Caco-2 (cell line): ENCODE data around the gene MUC13. TPM values are rescaled to one million over a fixed set of nuclear protein-coding genes. Genes with fewer than 3 reads are reported as not detected.

Experiments
- BruUV-seq: library from RNA; stranded (reverse); fragments of 400-500 nt; replicated peaks from 2 replicates; lab custom pipeline; 2021; lab: Mats Ljungman, UMichigan
- CTCF ChIA-PET: fragments of 300-600 bp; sonication (Branson Sonifier 250); formaldehyde crosslinking; loops from one replicate; lab custom pipeline; 2022; ENCODE audit warnings: antibody characterized with exemption; lab: Charles Lee
- POLR2A ChIA-PET: fragments of 300-600 bp; sonication (Branson Sonifier 250); formaldehyde crosslinking; loops from one replicate; lab custom pipeline; 2022; ENCODE audit warnings: antibody characterized with exemption; lab: Charles Lee
- DNase-seq, 2 experiments: peaks; one replicate each; pipeline versions ENCODE4 v3.0.0 to v3.0.0-alpha.2; 2020 to 2022
- H3K27me3 ChIP-seq: replicated peaks from 2 replicates; pipeline ENCODE4 v1.6.0; 2011; ENCODE audit warnings: low read length; ENCODE audit not compliant: control insufficient read depth, insufficient read depth
- H3K36me3 ChIP-seq: 2 replicates; pipeline ENCODE4 v1.5.1; 2011; ENCODE audit warnings: low read length; ENCODE audit not compliant: control insufficient read depth, insufficient read depth
- H3K4me1 ChIP-seq: fragments of 250-450 bp; sonication (Bioruptor Pico); 2 replicates; pipeline ENCODE4 v1.5.1; 2020; ENCODE audit warnings: mild to moderate bottlenecking
- H3K4me3 ChIP-seq: 2 replicates; pipeline ENCODE4 v1.5.1; 2011; ENCODE audit warnings: low read depth, mild to moderate bottlenecking, control low read depth, low read length
- H3K9me3 ChIP-seq: fragments of 250-450 bp; sonication (Bioruptor Pico); 2 replicates; pipeline ENCODE4 v1.5.1; 2020; ENCODE audit warnings: mild to moderate bottlenecking, moderate library complexity
- H3K27ac Mint-ChIP-seq: one replicate; pipeline ENCODE4 v1.8.0; 2022; ENCODE audit warnings: mixed read lengths; ENCODE audit not compliant: unreplicated experiment
- H3K27me3 Mint-ChIP-seq: one replicate; pipeline ENCODE4 v1.8.0; 2022; ENCODE audit warnings: mixed read lengths; ENCODE audit not compliant: insufficient read depth, unreplicated experiment
- H3K36me3 Mint-ChIP-seq: one replicate; pipeline ENCODE4 v1.8.0; 2022; ENCODE audit warnings: mild to moderate bottlenecking, mixed read lengths; ENCODE audit not compliant: insufficient read depth, unreplicated experiment
- H3K4me1 Mint-ChIP-seq: one replicate; pipeline ENCODE4 v1.8.0; 2022; ENCODE audit warnings: low read depth, mixed read lengths; ENCODE audit not compliant: unreplicated experiment
- H3K4me3 Mint-ChIP-seq: one replicate; pipeline ENCODE4 v1.8.0; 2022; ENCODE audit warnings: mild to moderate bottlenecking, moderate library complexity, mixed read lengths; ENCODE audit not compliant: unreplicated experiment
- H3K9me3 Mint-ChIP-seq: one replicate; pipeline ENCODE4 v1.8.0; 2022; ENCODE audit warnings: mixed read lengths; ENCODE audit not compliant: unreplicated experiment
- CTCF ChIP-seq, 2 experiments: fragments of 200-600 bp in 1 of 2; IDR thresholded peaks; 1 replicate in 1 of 2; 2 replicates in 1 of 2; pipeline versions ENCODE4 v1.5.1 to v1.8.0; 2011 to 2022; ENCODE audit warnings: antibody characterized with exemption in 1 of 2, control low read depth in 1 of 2, inconsistent platforms in 1 of 2, low read depth in 1 of 2, low read length in 1 of 2, mild to moderate bottlenecking in 1 of 2, moderate library complexity in 1 of 2; ENCODE audit not compliant: insufficient read depth in 1 of 2, severe bottlenecking in 1 of 2, unreplicated experiment in 1 of 2
- intact Hi-C: fragments of 100-400 bp; cut with micrococcal nuclease; formaldehyde crosslinking; loops from one replicate; pipeline ENCODE4 v1.10.0; 2022; ENCODE audit not compliant: unreplicated experiment
- total RNA-seq: library from RNA; stranded (reverse); gene quantifications from 2 replicates; pipeline ENCODE4 v1.2.3, GENCODE V29; 2022

MUC13 gene
- total RNA-seq, 1 experiment from 2014 or later, result 3.5 TPM

GRCh38 chr3:124952282-124952855, 17.8 kb upstream of the MUC13 start:
- no peak for DNase-seq
- no peak for TF ChIP-seq CTCF (IDR thresholded peaks at IDR 0.05; ENCODE audit: insufficient read depth in 1 of 2, low read depth in 1 of 2, low read length in 1 of 2, severe bottlenecking in 1 of 2, unreplicated experiment in 1 of 2)
- Histone ChIP-seq H3K4me3 (no peak overlapping the region), H3K27me3 (no peaks in the 10 kb centered on the region), H3K4me1 (no peaks in the 10 kb centered on the region), H3K36me3 (no peaks in the 10 kb centered on the region), H3K9me3 (peaks cover 5% of the 10 kb centered on the region; the same call in 1 of the 2 replicates)
- no TSS peak for BruUV-seq
- Mint-ChIP-seq H3K36me3 (no peaks in the 10 kb centered on the region), H3K4me1 (no peaks in the 10 kb centered on the region), H3K4me3 (no peak overlapping the region), H3K27me3 (no peaks in the 10 kb centered on the region), H3K9me3 (no peaks in the 10 kb centered on the region), H3K27ac (no peak overlapping the region)
- POLR2A ChIA-PET, result no interaction called here
- intact Hi-C loops, result no loop called here
- CTCF ChIA-PET, result interaction anchor here (1.3 kb wide), 1 partner anchor 26 kb away, joined by 4 read pairs; no protein-coding TSS in a partner anchor

- H3K9me3 Mint-ChIP-seq, result peaks cover 3% of the 10 kb centered on the region
- ChIA-PET POLR2A (no interaction called here), CTCF (interaction anchor here (1.3 kb wide), 1 partner anchor 25 kb away, joined by 4 read pairs; no protein-coding TSS in a partner anchor)
- no peak for TF ChIP-seq CTCF (IDR thresholded peaks at IDR 0.05; ENCODE audit: insufficient read depth in 1 of 2, low read depth in 1 of 2, low read length in 1 of 2, severe bottlenecking in 1 of 2, unreplicated experiment in 1 of 2)
- no peak overlapping the region for H3K27ac Mint-ChIP-seq
- H3K4me3 ChIP-seq, result no peak overlapping the region
- no peak overlapping the region for H3K4me3 Mint-ChIP-seq
- H3K27me3 Mint-ChIP-seq, result no peaks in the 10 kb centered on the region
- intact Hi-C loops, result no loop called here
- H3K4me1 ChIP-seq, result no peaks in the 10 kb centered on the region
- H3K27me3 ChIP-seq, result no peaks in the 10 kb centered on the region
- peak in 1 of 2 experiments; percentile 39 for DNase-seq
- H3K36me3 Mint-ChIP-seq, result no peaks in the 10 kb centered on the region
- H3K4me1 Mint-ChIP-seq, result no peaks in the 10 kb centered on the region
- H3K36me3 ChIP-seq, result no peaks in the 10 kb centered on the region
- BruUV-seq, result no TSS peak
- H3K9me3 ChIP-seq, result peaks cover 5% of the 10 kb centered on the region; the same call in 1 of the 2 replicates
Observed at GRCh38 chr3:124951511-124952281, 17.1 kb upstream of the MUC13 start.

GRCh38 chr3:124950026-124950425, 15.5 kb upstream of the MUC13 start:
- POLR2A ChIA-PET, result no interaction called here

More at GRCh38 chr3:124950026-124950425, 15.5 kb upstream of the MUC13 start:
- BruUV-seq, result no TSS peak
- TF ChIP-seq CTCF (IDR thresholded peaks at IDR 0.05; ENCODE audit: insufficient read depth in 1 of 2, low read depth in 1 of 2, low read length in 1 of 2, severe bottlenecking in 1 of 2, unreplicated experiment in 1 of 2), result no peak
- Histone ChIP-seq H3K4me1 (no peaks in the 10 kb centered on the region), H3K9me3 (no peaks in the 10 kb centered on the region), H3K36me3 (no peaks in the 10 kb centered on the region), H3K27me3 (no peaks in the 10 kb centered on the region), H3K4me3 (no peak overlapping the region)
- CTCF ChIA-PET, result no interaction called here
- Mint-ChIP-seq H3K36me3 (no peaks in the 10 kb centered on the region), H3K4me3 (no peak overlapping the region), H3K27me3 (no peaks in the 10 kb centered on the region), H3K4me1 (no peaks in the 10 kb centered on the region), H3K27ac (no peak overlapping the region), H3K9me3 (peaks cover 9% of the 10 kb centered on the region)
- DNase-seq, result no peak
- intact Hi-C loops, result no loop called here
